Body of pancreas (tissue), 4 donors: ENCODE data around the gene IKZF1. TPM values are rescaled to one million over a fixed set of nuclear protein-coding genes. Genes with fewer than 3 reads are reported as not detected.

ENCODE experiments used
- ATAC-seq: fragments of 150-250 bp; one replicate; pipeline ENCODE4 v1.9.1; 2016
- DNase-seq, 4 donors: peaks; one replicate each; pipeline ENCODE4 v3.0.0-alpha.2; 2019
- H3K27ac ChIP-seq, 4 donors: fragments of 200-600 bp; sonication (generic); 1 replicate in 3 of 4; 2 replicates in 1 of 4; pipeline versions ENCODE4 v1.5.1 to v1.6.1; 2016 to 2019; ENCODE audit warnings: mild to moderate bottlenecking in 1 of 4, mixed read lengths in 1 of 4, moderate library complexity in 1 of 4
- H3K27me3 ChIP-seq, 2 donors: fragments of 200-600 bp; sonication (generic); one replicate each; pipeline ENCODE4 v1.6.0; 2016; ENCODE audit warnings: mild to moderate bottlenecking in 1 of 2
- H3K36me3 ChIP-seq, 2 donors: fragments of 200-600 bp; sonication (generic); replicated peaks in 1 of 2; 2 replicates each; pipeline ENCODE4 v1.5.1; 2016; ENCODE audit warnings: low read depth in 2 of 2; ENCODE audit not compliant: insufficient read depth in 1 of 2
- H3K4me1 ChIP-seq: fragments of 200-600 bp; sonication (generic); one replicate; pipeline ENCODE4 v1.6.0; 2016
- H3K4me3 ChIP-seq, 2 donors: fragments of 200-600 bp; sonication (generic); 1 replicate in 1 of 2; 2 replicates in 1 of 2; pipeline ENCODE4 v1.5.1; 2016 to 2019
- H3K9me3 ChIP-seq, 3 donors: fragments of 200-600 bp; sonication (generic); 1 replicate in 2 of 3; 2 replicates in 1 of 3; pipeline ENCODE4 v1.5.1; 2016
- POLR2A ChIP-seq, 3 donors: fragments of 450-650 bp; IDR thresholded peaks; one replicate each; pipeline ENCODE4 v1.6.1; 2016; ENCODE audit warnings: antibody characterized with exemption in 3 of 3, mild to moderate bottlenecking in 2 of 3
- WGBS, 2 donors: methylation state at CpG; one replicate each; pipeline ENCODE4 v1.1.5; 2017; 5-methylcytosine and 5-hydroxymethylcytosine counted together
- intact Hi-C: fragments of 100-400 bp; cut with DNase I; formaldehyde crosslinking; loops from one replicate; pipeline ENCODE4 v1.15.1; 2023
- total RNA-seq, 2 donors: library from RNA; depleted of rRNA; stranded (reverse); fragments of >200 nt; gene quantifications; one replicate each; pipeline ENCODE4 v1.1.0, GENCODE V29; 2016
- TF ChIP-seq, protein P1 (sequence below), 7 experiments: fragments of 450-650 bp in 4 of 7; fragments of 200-600 bp in 3 of 7; sonication (generic) in 3 of 7; IDR thresholded peaks; one replicate each; pipeline ENCODE4 v1.5.1; 2016 to 2019; ENCODE audit warnings: antibody characterized with exemption in 7 of 7

IKZF1 gene
- total RNA-seq, 2 donors from 2014 or later = 3.9 to 16.5 TPM

DNA sequence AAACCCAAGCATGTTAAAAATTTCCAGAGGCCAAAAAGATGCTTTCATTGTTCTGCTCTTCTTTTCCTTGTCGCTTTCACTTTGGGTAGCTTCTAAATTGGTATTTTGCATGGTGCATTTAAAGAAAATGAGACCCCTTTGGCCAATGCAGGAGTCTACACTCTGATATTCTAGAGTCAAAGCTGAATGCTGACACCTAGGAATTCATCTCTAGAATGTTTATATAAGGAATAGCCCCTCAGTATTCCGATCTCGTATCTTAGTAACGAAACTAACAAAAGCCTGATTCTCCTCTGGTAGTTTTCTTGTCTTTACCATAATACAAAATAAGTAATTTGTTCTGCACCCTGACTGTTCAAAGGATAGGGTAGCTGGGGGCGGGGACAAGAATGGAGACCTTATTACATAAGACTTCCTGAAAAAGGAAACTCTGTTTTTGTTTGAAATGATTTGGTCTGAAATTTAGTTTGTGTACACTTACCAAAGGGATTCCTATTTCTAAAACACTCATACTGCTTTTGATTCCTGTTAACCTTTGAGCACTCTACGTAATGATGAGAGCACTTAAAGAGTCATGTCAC lies 17.1 kb downstream of the IKZF1 start:
- Histone ChIP-seq H3K9me3 (no peaks in the 10 kb centered on the region), H3K36me3 (no peaks in the 10 kb centered on the region), H3K27me3 (no peaks in the 10 kb centered on the region), H3K4me3 (no peak overlapping the region), H3K27ac (no peak overlapping the region), H3K4me1 (no peaks in the 10 kb centered on the region)
- intact Hi-C loops = no loop called here
- WGBS, 2 donors = 45 to 64% methylated on average over 6 of the region's 6 CpGs
- TF ChIP-seq, protein P1, sequence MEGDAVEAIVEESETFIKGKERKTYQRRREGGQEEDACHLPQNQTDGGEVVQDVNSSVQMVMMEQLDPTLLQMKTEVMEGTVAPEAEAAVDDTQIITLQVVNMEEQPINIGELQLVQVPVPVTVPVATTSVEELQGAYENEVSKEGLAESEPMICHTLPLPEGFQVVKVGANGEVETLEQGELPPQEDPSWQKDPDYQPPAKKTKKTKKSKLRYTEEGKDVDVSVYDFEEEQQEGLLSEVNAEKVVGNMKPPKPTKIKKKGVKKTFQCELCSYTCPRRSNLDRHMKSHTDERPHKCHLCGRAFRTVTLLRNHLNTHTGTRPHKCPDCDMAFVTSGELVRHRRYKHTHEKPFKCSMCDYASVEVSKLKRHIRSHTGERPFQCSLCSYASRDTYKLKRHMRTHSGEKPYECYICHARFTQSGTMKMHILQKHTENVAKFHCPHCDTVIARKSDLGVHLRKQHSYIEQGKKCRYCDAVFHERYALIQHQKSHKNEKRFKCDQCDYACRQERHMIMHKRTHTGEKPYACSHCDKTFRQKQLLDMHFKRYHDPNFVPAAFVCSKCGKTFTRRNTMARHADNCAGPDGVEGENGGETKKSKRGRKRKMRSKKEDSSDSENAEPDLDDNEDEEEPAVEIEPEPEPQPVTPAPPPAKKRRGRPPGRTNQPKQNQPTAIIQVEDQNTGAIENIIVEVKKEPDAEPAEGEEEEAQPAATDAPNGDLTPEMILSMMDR (IDR thresholded peaks at IDR 0.05) = no peak
- TF ChIP-seq POLR2A (IDR thresholded peaks at IDR 0.05) = no peak
- DNase-seq (no peak), ATAC-seq (no peak)

DNA sequence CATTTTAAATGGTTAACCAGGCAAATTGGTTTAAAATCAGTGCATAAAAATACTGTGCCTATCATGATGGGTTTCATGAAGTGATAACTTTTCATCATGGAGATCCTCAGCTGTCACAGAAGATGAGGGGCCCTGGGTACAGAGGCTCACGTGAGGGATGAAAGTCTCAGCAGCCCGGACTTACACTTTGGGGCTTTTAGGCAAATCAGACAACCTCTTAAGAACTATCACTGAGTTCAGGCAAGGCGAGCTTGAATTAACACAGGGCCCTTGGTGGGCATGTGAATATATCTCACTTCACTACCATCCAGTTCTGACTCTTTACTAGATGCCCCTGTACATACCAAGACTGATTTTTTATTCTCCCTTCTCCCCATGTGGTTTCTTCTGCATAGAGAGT lies 19.6 kb downstream of the IKZF1 start:
- TF ChIP-seq, protein P1 (IDR thresholded peaks at IDR 0.05) = no peak
- TF ChIP-seq POLR2A (IDR thresholded peaks at IDR 0.05) = no peak
- intact Hi-C loops = no loop called here
- ATAC-seq (no peak), DNase-seq (no peak)
- Histone ChIP-seq H3K27me3 (no peaks in the 10 kb centered on the region), H3K27ac (no peak overlapping the region), H3K36me3 (no peaks in the 10 kb centered on the region), H3K4me1 (no peaks in the 10 kb centered on the region), H3K9me3 (no peaks in the 10 kb centered on the region), H3K4me3 (no peak overlapping the region)
- 41 to 49% methylated on average over 3 of the region's 3 CpGs for WGBS, 2 donors

DNA sequence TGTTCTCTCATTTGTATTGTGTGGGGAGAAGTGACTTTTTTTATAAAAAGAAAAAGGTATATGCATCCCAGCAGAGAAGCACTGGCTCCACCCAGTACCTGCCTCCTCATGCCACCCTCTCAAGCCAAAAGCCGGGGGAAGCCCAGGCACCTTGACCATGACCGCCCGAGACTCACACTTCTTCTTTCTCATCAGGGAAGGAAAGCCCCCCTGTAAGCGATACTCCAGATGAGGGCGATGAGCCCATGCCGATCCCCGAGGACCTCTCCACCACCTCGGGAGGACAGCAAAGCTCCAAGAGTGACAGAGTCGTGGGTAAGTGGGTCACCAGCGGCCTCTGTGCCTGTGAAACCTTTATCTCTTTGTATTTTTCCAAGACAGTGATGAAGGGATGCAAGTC lies 22.9 kb downstream of the IKZF1 start:
- Histone ChIP-seq H3K36me3 (no peaks in the 10 kb centered on the region), H3K27ac (no peak overlapping the region), H3K4me3 (no peak overlapping the region), H3K4me1 (no peaks in the 10 kb centered on the region), H3K9me3 (no peaks in the 10 kb centered on the region), H3K27me3 (no peaks in the 10 kb centered on the region)
- WGBS, 2 donors = 71 to 85% methylated on average over 10 of the region's 10 CpGs
- ATAC-seq (no peak), DNase-seq (no peak)
- intact Hi-C loops = no loop called here
- no peak for TF ChIP-seq POLR2A (IDR thresholded peaks at IDR 0.05)
- TF ChIP-seq, protein P1 (IDR thresholded peaks at IDR 0.05) = no peak

DNA sequence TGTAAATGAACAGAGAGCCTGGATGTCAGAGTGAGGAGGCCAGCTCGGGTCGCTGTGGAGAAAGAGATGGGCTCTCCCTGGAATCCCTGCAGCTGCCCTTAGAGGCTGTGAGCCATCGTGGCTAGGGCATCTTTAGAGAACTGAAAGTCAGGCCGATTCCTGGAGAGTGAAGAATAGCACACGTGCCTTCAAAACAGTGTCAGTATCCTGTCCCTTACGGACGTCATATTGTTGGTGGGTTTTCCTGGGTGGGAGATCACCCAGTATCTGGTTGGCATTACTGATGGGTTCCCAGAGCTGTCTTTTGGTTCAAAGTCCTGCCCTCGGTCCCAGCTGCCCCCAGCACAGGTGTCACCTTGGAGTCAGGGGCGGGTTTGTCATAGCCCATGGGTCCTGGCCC lies 25.3 kb downstream of the IKZF1 start:
- no peak overlapping the region for H3K27ac ChIP-seq
- ATAC-seq = no peak

DNA sequence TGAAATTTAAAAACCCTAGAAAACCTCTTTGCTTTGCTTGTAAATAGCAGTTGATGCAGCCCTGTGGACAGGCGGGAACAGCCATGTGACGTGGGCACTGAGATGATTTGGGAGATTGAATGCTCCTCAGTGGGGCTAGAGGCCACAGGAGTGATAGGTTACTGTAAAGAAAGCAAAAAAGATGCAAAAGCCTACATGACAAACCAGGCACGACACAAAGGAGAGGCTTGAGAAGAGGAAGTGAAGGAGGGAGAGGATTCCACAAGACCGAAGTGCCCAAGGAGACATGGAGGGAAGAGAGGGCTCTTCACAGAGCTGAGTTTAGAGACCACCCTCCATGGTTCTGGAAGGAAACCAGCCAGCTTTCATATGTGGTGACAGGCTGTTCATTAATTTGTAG lies 25.7 kb downstream of the IKZF1 start:
- Histone ChIP-seq H3K4me1 (no peaks in the 10 kb centered on the region), H3K36me3 (no peaks in the 10 kb centered on the region), H3K27ac (no peak overlapping the region), H3K4me3 (no peak overlapping the region), H3K27me3 (no peaks in the 10 kb centered on the region), H3K9me3 (no peaks in the 10 kb centered on the region)
- ATAC-seq (no peak), DNase-seq (no peak)
- TF ChIP-seq, protein P1 (IDR thresholded peaks at IDR 0.05) = no peak
- no peak for TF ChIP-seq POLR2A (IDR thresholded peaks at IDR 0.05)
- WGBS, 2 donors = 58 to 70% methylated on average over 4 of the region's 4 CpGs
- intact Hi-C loops = no loop called here

More for the DNA sequence above, 25.3 kb downstream of the IKZF1 start:
- Histone ChIP-seq H3K27me3 (no peaks in the 10 kb centered on the region), H3K4me3 (no peak overlapping the region), H3K4me1 (no peaks in the 10 kb centered on the region), H3K9me3 (no peaks in the 10 kb centered on the region), H3K36me3 (no peaks in the 10 kb centered on the region)
- TF ChIP-seq, protein P1 (IDR thresholded peaks at IDR 0.05) = no peak
- no peak for TF ChIP-seq POLR2A (IDR thresholded peaks at IDR 0.05)
- 53 to 60% methylated on average over 9 of the region's 9 CpGs for WGBS, 2 donors
- intact Hi-C loops = no loop called here
- DNase-seq = no peak
